ENCODE data around the gene LRRFIP2.
"Not testable (repeated sequence)": the region's sequence is repeated elsewhere in the genome, so short reads cannot be mapped to it uniquely, and the experiment has no call there.

The LRRFIP2 gene

DNA sequence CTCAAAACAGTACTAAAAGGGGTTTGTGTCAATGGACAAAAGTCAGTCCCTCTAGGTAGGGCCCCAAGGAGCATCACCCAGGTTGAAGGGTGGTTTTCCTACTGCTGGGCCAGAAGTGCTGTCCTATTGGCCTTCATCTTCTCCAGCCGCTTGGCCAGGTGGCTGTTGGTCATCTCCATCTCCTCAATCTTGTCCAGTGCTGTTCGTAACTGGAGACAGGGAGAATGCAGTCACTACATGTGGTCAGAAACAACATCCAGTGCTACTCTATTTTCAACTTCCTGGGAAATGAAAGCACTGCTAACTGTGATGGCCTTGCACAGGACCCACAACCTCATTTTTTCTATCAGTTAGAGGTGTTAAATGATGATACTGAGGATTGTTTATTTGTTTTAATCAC, 120.6 kb downstream of the LRRFIP2 start:
- no peak for DNase-seq

GRCh38 chr3:37053337-37053736, 121.0 kb downstream of the LRRFIP2 start:
- DNase-seq, result no peak

- DNase-seq, result no peak
Measured at GRCh38 chr3:37052860-37053259, 121.5 kb downstream of the LRRFIP2 start.

- no peak for DNase-seq
Measured at GRCh38 chr3:37050282-37050681, 124.1 kb downstream of the LRRFIP2 start.

- not testable (repeated sequence) for DNase-seq
Measured at GRCh38 chr3:37042712-37043111, 131.7 kb downstream of the LRRFIP2 start.

DNA sequence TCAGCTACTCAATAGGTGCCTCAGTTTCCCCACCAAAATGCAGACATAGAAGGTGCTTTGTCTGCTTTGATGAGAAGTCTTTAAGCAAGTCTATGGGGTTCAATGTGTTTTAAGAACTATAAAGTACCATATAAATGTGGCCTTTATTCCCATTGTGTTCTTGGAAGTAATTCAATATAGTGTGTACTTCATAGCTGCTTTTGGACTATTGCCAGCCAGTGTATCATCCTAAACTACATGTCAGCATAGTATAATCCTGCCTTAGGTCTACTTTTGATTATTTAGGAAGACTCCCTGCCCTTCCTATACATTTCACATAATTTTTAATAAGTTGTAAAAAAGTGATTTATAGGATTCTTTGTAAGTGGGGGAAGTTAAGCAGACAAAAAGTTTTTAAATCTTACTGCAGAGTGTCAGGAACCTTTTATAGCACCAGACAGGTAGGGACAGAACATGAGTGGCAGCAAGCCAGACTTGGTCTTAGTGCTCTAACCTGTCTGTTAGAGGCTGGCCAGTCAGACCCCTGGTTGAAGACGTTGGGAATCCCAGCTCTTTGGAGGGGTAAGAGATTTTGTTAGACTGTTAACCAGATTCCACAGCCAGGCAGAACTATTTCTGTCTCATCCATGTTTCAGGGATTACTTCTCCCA, 132.7 kb downstream of the LRRFIP2 start:
- no peak for DNase-seq

DNA sequence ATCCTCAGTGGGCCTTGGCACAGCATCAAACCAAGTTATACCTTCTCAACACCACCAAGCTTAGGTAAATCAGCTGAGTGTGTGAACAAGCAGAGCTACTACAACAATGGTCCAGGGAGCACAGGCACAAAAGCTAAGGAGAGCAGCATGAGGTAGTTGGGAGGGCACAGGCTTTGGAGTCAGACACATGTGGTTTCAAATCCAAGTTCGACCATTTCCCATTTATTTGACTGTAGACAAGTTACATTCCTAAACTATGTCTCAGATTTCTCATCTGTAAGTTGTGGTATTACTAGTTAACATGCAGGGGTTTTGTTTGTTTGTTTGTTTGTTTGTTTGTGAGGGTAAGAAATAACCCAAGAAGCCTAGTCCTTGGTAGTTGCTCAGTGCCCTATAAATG, 134.2 kb downstream of the LRRFIP2 start:
- DNase-seq, result no peak

DNA sequence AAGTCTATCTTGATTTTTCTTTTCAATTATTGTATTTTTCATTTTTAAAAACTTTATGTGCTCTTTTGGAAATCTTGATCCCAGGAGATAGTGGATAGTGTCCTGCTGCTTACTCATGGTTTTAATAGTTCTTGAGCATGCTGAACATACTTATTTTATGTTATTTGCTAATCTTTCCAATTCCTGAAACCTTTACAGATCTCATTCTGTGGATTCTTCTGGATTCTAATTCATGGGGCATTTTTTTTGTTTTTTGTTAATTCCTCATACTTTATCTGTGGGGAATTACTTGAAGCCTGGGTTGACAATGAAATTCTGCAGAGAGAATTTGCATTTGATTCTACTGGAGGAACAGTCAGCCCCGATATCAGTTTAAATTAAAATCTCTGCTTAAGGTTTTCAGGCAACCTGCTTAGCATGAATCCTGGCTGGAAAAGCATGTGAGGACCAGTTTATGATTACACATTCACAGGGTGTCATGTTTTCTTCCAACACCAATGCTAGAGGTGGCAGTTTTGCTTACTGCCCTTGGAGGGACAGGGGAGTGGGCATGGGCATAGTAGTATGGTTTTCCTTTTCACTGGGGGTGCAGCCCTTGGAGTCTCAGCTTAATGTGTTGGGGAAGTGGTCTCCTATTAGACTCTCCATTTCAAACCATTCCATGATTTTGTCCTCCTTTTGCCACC, 135.1 kb downstream of the LRRFIP2 start:
- no peak for DNase-seq

GRCh38 chr3:37037352-37037751, 137.0 kb downstream of the LRRFIP2 start:
- DNase-seq, result no peak

- no peak for DNase-seq
Measured at GRCh38 chr3:37032961-37033360, 141.4 kb downstream of the LRRFIP2 start.

- DNase-seq, result no peak
Measured at GRCh38 chr3:37031096-37031682, 143.2 kb downstream of the LRRFIP2 start.

GRCh38 chr3:37030588-37030987, 143.8 kb downstream of the LRRFIP2 start:
- DNase-seq, result no peak

GRCh38 chr3:37029516-37030163, 144.7 kb downstream of the LRRFIP2 start:
- no peak for DNase-seq

- no peak for DNase-seq
Measured at GRCh38 chr3:37029111-37029510, 145.3 kb downstream of the LRRFIP2 start.

DNA sequence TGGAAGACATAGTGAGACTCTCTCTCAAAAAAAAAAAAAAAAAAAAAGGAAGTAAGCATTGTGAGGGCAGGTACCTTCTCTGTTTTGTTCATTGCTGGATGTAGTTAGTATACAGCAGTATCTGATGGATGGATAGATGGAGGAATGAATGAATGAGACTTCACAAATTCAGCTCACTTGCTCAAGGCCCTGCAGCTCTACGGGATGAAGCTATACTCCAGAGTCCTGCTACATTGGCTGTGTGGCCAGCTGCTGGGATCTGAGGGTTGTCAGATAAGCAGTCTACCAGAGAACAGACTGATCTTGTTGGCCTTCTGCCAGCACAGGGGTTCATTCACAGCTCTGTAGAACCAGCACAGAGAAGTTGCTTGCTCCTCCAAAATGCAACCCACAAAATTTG, 146.1 kb downstream of the LRRFIP2 start:
- DNase-seq, result no peak

DNA sequence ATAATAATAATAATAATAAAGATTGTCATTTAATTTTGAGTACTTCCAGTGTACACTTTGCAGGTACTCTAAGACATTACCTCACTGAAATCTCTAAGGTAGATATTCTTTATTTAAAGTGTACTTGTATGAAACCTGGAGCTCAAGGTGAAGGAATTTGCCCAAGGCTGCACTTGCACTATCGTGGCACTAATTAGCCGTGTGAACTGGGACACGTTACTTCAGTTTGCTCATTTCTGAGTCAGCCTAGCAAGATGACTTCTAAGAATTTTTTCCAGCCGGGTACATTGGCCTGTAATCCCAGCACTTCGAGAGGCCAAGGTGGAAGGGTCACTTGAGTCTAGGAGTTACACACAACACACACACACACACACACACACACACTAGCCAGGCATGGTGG, 147.5 kb downstream of the LRRFIP2 start:
- DNase-seq, result no peak

- DNase-seq, result no peak
Measured at GRCh38 chr3:37025561-37026335, 148.6 kb downstream of the LRRFIP2 start.

- no peak for DNase-seq
Measured at GRCh38 chr3:37024820-37025405, 149.5 kb downstream of the LRRFIP2 start.

GRCh38 chr3:37024092-37024491, 150.3 kb downstream of the LRRFIP2 start:
- no peak for DNase-seq

GRCh38 chr3:37017683-37018082, 156.7 kb downstream of the LRRFIP2 start:
- no peak for DNase-seq

- DNase-seq, result no peak
Measured at GRCh38 chr3:37016903-37017302, 157.5 kb downstream of the LRRFIP2 start.

DNA sequence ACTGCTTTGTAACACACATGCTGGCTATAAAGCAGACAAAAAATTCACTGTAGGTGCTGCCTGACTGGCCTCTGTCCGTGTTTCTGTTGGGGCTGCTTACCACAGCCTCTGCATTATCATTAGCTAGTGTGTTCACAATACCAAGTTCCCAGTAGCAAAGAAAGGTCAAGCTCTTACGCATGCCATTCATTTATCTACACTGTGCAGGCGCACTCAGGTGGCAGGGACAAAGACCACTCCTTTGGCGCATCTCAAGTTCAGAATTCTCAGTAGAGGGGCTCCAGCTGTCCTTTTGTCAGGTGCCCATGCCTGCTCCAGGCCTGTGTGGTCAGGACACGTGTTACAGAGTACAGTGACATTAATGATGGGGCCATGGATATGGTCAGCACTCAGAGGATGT, 158.7 kb downstream of the LRRFIP2 start:
- DNase-seq, result no peak

DNA sequence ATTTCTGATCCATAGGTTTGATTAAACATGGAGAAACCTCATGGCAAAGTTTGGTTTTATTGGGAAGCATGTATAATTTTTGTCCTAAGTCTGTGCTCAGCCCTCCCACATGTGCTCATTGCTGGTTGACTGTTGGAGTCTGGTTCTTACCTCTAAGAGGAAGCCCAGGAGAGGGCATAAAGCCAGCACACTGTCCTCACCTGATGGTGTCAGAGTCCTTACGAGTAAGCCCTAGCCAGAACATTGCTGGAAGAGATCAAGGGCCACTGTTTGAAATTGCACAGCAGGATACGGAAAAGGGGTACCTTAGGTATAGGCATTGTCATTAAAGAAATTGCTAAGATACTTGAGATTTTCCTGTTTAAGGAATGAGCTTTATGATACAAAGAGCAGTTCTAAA, 159.8 kb downstream of the LRRFIP2 start:
- no peak for DNase-seq
